Fibroblast of lung (primary cell): ENCODE measurements around the gene TNS1. TPM values are rescaled to one million over a fixed set of nuclear protein-coding genes. Genes with fewer than 3 reads are reported as not detected.

Experiments
- DNase-seq, 2 donors: peaks; one replicate each; pipeline versions ENCODE4 v3.0.0 to v3.0.0-alpha.2; 2010; ENCODE audit warnings: low read depth in 2 of 2
- H2AFZ ChIP-seq: 2 replicates; pipeline ENCODE4 v1.5.1; 2012; ENCODE audit warnings: low read length, control low read depth, inconsistent platforms
- H3K27ac ChIP-seq: 2 replicates; pipeline ENCODE4 v1.5.1; 2011; ENCODE audit warnings: low read length, control low read depth; ENCODE audit not compliant: insufficient read depth
- H3K27me3 ChIP-seq: 2 replicates; pipeline ENCODE4 v1.5.1; 2011; ENCODE audit warnings: mild to moderate bottlenecking, low read length; ENCODE audit not compliant: control insufficient read depth, insufficient read depth
- H3K36me3 ChIP-seq: 2 replicates; pipeline ENCODE4 v1.5.1; 2011; ENCODE audit warnings: low read length; ENCODE audit not compliant: control insufficient read depth, insufficient read depth
- H3K4me1 ChIP-seq: 2 replicates; pipeline ENCODE4 v1.5.1; 2011; ENCODE audit warnings: low read length; ENCODE audit not compliant: control insufficient read depth, insufficient read depth; ENCODE audit errors: extremely low read depth
- H3K4me2 ChIP-seq: 2 replicates; pipeline ENCODE4 v1.5.1; 2011; ENCODE audit warnings: low read length, control low read depth; ENCODE audit not compliant: insufficient read depth; ENCODE audit errors: extremely low read depth
- H3K4me3 ChIP-seq, 4 experiments: fragments of 200-600 bp in 1 of 4; sonication (generic) in 1 of 4; replicated peaks in 1 of 4; 2 replicates each; pipeline ENCODE4 v1.5.1; 2011 to 2016; ENCODE audit warnings: low read length in 4 of 4, low read depth in 3 of 4, mild to moderate bottlenecking in 3 of 4, control low read depth in 2 of 4, inconsistent platforms in 1 of 4, mixed read lengths in 1 of 4; ENCODE audit not compliant: insufficient read depth in 1 of 4; ENCODE audit errors: control extremely low read depth in 1 of 4
- H3K79me2 ChIP-seq: 2 replicates; pipeline ENCODE4 v1.5.1; 2012; ENCODE audit warnings: mild to moderate bottlenecking, low read length, inconsistent platforms; ENCODE audit not compliant: control insufficient read depth, insufficient read depth
- H3K9ac ChIP-seq: 2 replicates; pipeline ENCODE4 v1.5.1; 2011; ENCODE audit warnings: mild to moderate bottlenecking, low read length, control low read depth; ENCODE audit not compliant: insufficient read depth
- H3K9me3 ChIP-seq: 2 replicates; pipeline ENCODE4 v1.5.1; 2012; ENCODE audit warnings: low read depth, low read length; ENCODE audit not compliant: control insufficient read depth, insufficient read depth
- H4K20me1 ChIP-seq: 2 replicates; pipeline ENCODE4 v1.5.1; 2011; ENCODE audit warnings: low read length; ENCODE audit not compliant: control insufficient read depth, insufficient read depth; ENCODE audit errors: extremely low read depth
- EZH2 ChIP-seq: IDR thresholded peaks from 2 replicates; pipeline ENCODE4 v1.5.1; 2012; ENCODE audit warnings: low read length, control low read depth, mild to moderate bottlenecking; ENCODE audit errors: missing control alignments
- polyA plus RNA-seq, 2 donors: library from polyadenylated mRNA; depleted of rRNA in 1 of 2; stranded (reverse) in 1 of 2; unstranded in 1 of 2; fragments of >200 nt; gene quantifications; 2 replicates each; pipeline ENCODE4 v1.2.1, GENCODE V29; 2011 to 2012; ENCODE audit warnings: missing spikeins in 1 of 2
- total RNA-seq: library from RNA; depleted of rRNA; stranded (reverse); fragments of >200 nt; gene quantifications from 2 replicates; pipeline ENCODE4 v1.2.1, GENCODE V29; 2014
- TF ChIP-seq, protein P1 (sequence below), 2 donors: IDR thresholded peaks in 1 of 2; conservative IDR thresholded peaks in 1 of 2; 1 replicate in 1 of 2; 2 replicates in 1 of 2; pipeline ENCODE4 v1.5.1; 2011 to 2012; ENCODE audit warnings: low read length in 2 of 2, control low read depth in 1 of 2, inconsistent platforms in 1 of 2, low read depth in 1 of 2, mild to moderate bottlenecking in 1 of 2

TNS1 gene
- total and polyA plus RNA-seq, 2 donors (not counting 1 experiment from before 2014, with no cell fraction given) = 44.4 to 47.1 TPM

GRCh38 chr2:217911283-217912097 lies 91.3 kb downstream of the TNS1 start:
- peaks cover 48% of the 10 kb centered on the region for H3K4me1 ChIP-seq
- no peak for DNase-seq
- H3K9ac ChIP-seq = no peak overlapping the region

GRCh38 chr2:217910875-217911212 lies 92.0 kb downstream of the TNS1 start:
- Histone ChIP-seq H3K9ac (no peak overlapping the region), H3K9me3 (no peaks in the 10 kb centered on the region), H3K79me2 (no peaks in the 10 kb centered on the region), H4K20me1 (no peaks in the 10 kb centered on the region), H3K4me2 (no peak overlapping the region), H3K27me3 (no peaks in the 10 kb centered on the region), H3K4me3 (no peak overlapping the region), H3K27ac (no peak overlapping the region), H2AFZ (no peak overlapping the region), H3K4me1 (peaks cover 43% of the 10 kb centered on the region), H3K36me3 (peaks cover 2% of the 10 kb centered on the region)
- DNase-seq = no peak
- no peak for TF ChIP-seq EZH2
- TF ChIP-seq, protein P1, sequence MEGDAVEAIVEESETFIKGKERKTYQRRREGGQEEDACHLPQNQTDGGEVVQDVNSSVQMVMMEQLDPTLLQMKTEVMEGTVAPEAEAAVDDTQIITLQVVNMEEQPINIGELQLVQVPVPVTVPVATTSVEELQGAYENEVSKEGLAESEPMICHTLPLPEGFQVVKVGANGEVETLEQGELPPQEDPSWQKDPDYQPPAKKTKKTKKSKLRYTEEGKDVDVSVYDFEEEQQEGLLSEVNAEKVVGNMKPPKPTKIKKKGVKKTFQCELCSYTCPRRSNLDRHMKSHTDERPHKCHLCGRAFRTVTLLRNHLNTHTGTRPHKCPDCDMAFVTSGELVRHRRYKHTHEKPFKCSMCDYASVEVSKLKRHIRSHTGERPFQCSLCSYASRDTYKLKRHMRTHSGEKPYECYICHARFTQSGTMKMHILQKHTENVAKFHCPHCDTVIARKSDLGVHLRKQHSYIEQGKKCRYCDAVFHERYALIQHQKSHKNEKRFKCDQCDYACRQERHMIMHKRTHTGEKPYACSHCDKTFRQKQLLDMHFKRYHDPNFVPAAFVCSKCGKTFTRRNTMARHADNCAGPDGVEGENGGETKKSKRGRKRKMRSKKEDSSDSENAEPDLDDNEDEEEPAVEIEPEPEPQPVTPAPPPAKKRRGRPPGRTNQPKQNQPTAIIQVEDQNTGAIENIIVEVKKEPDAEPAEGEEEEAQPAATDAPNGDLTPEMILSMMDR (conservative IDR thresholded peaks at IDR 0.05 in 1 of 2, IDR thresholded peaks at IDR 0.05 in 1 of 2; ENCODE audit: low read depth in 1 of 2, low read length in 2 of 2) = no peak

More at GRCh38 chr2:217911283-217912097, 91.3 kb downstream of the TNS1 start:
- no peak overlapping the region for H3K27ac ChIP-seq
- H3K79me2 ChIP-seq = no peaks in the 10 kb centered on the region
- H2AFZ ChIP-seq = no peak overlapping the region
- no peak overlapping the region for H3K4me2 ChIP-seq
- no peak for TF ChIP-seq EZH2
- TF ChIP-seq, protein P1 (conservative IDR thresholded peaks at IDR 0.05 in 1 of 2, IDR thresholded peaks at IDR 0.05 in 1 of 2; ENCODE audit: low read depth in 1 of 2, low read length in 2 of 2) = no peak
- H3K27me3 ChIP-seq = no peaks in the 10 kb centered on the region
- peaks cover 4% of the 10 kb centered on the region for H3K36me3 ChIP-seq
- no peak overlapping the region for H3K4me3 ChIP-seq
- H3K9me3 ChIP-seq = no peaks in the 10 kb centered on the region
- no peaks in the 10 kb centered on the region for H4K20me1 ChIP-seq

DNA sequence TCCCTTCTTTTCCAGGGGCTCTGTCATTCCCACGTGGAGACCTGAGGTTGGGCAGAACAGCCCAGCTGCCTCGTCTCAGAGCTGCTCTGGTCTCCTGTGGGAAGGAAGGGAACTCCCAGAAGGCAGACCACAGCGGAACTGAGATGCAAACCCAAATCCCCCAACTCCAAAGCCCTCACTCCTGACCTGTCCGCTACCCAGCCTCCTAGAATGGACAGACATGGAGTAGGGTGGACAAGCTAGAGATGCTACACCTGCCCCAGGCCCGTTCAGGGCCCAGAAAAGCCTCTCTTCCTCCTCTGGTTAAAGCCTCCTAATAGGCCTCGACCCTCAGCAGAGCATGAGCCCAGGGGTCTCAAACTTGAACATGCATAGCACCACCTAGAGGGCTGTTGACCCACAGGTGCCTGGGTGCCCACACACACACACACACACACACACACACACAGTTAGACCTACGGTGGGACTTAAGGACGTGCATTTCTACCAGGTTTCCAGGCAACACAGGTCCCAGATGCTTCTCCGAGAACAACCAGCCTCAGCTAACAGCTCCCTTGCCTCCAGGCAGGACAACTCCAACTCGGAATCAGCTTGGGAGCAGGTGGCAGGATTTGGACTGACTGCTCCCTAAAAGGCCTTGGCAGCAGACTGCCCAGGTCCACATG lies 93.5 kb downstream of the TNS1 start:
- H3K9me3 ChIP-seq = no peaks in the 10 kb centered on the region
- no peaks in the 10 kb centered on the region for H3K27me3 ChIP-seq
- H3K79me2 ChIP-seq = no peaks in the 10 kb centered on the region
- TF ChIP-seq, protein P1 (conservative IDR thresholded peaks at IDR 0.05 in 1 of 2, IDR thresholded peaks at IDR 0.05 in 1 of 2; ENCODE audit: low read depth in 1 of 2, low read length in 2 of 2) = no peak
- TF ChIP-seq EZH2 = no peak
- DNase-seq = no peak
- no peak overlapping the region for H2AFZ ChIP-seq
- H3K36me3 ChIP-seq = peaks cover 1% of the 10 kb centered on the region
- H4K20me1 ChIP-seq = no peaks in the 10 kb centered on the region
- no peak overlapping the region for H3K4me3 ChIP-seq
- peaks cover 35% of the 10 kb centered on the region for H3K4me1 ChIP-seq
- no peak overlapping the region for H3K27ac ChIP-seq
- H3K9ac ChIP-seq = no peak overlapping the region
- H3K4me2 ChIP-seq = no peak overlapping the region
